Calu3 (cell line): ENCODE results near the gene FAN1. TPM values are rescaled to one million over a fixed set of nuclear protein-coding genes. Genes with fewer than 3 reads are reported as not detected.
"Not testable (repeated sequence)": the region's sequence is repeated elsewhere in the genome, so short reads cannot be mapped to it uniquely, and the experiment has no call there.

Source experiments
- BruUV-seq: library from RNA; stranded (reverse); fragments of 400-500 nt; replicated peaks from 2 replicates; lab custom pipeline; 2021; lab: Mats Ljungman, UMichigan
- CTCF ChIA-PET: fragments of 300-600 bp; sonication (Branson Sonifier 250); formaldehyde crosslinking; loops from one replicate; lab custom pipeline; 2022; ENCODE audit warnings: antibody characterized with exemption; lab: Charles Lee
- DNase-seq: peaks from one replicate; pipeline ENCODE4 v3.0.0; 2022
- H3K27ac Mint-ChIP-seq: one replicate; pipeline ENCODE4 v1.8.0; 2022; ENCODE audit warnings: mixed read lengths; ENCODE audit not compliant: unreplicated experiment
- H3K27me3 Mint-ChIP-seq: one replicate; pipeline ENCODE4 v1.8.0; 2022; ENCODE audit warnings: mixed read lengths; ENCODE audit not compliant: unreplicated experiment
- H3K36me3 Mint-ChIP-seq: one replicate; pipeline ENCODE4 v1.8.0; 2022; ENCODE audit warnings: mild to moderate bottlenecking, moderate library complexity, mixed read lengths; ENCODE audit not compliant: insufficient read depth, unreplicated experiment
- H3K4me1 Mint-ChIP-seq: one replicate; pipeline ENCODE4 v1.8.0; 2022; ENCODE audit warnings: mild to moderate bottlenecking, low read depth, mixed read lengths; ENCODE audit not compliant: unreplicated experiment
- H3K4me3 Mint-ChIP-seq: one replicate; pipeline ENCODE4 v1.8.0; 2022; ENCODE audit warnings: mild to moderate bottlenecking, low read depth, moderate library complexity, mixed read lengths; ENCODE audit not compliant: unreplicated experiment
- H3K9me3 Mint-ChIP-seq: one replicate; pipeline ENCODE4 v1.8.0; 2022; ENCODE audit warnings: low read depth, mixed read lengths; ENCODE audit not compliant: unreplicated experiment
- CTCF ChIP-seq: fragments of 200-600 bp; IDR thresholded peaks from one replicate; pipeline ENCODE4 v1.8.0; 2022; ENCODE audit warnings: antibody characterized with exemption; ENCODE audit not compliant: unreplicated experiment
- intact Hi-C: fragments of 100-400 bp; cut with micrococcal nuclease; formaldehyde crosslinking; loops from one replicate; pipeline ENCODE4 v1.10.0; 2022; ENCODE audit not compliant: unreplicated experiment
- total RNA-seq: library from RNA; stranded (reverse); gene quantifications from 2 replicates; pipeline ENCODE4 v1.2.3, GENCODE V29; 2022

FAN1 gene
- total RNA-seq, 1 experiment from 2014 or later: 6.3 TPM

- H3K36me3 Mint-ChIP-seq: no peaks in the 10 kb centered on the region
- H3K4me1 Mint-ChIP-seq: no peaks in the 10 kb centered on the region
- no peaks in the 10 kb centered on the region for H3K9me3 Mint-ChIP-seq
- CTCF ChIA-PET: no interaction called here
- BruUV-seq: no TSS peak
- DNase-seq: no peak
- H3K27ac Mint-ChIP-seq: no peak overlapping the region
- intact Hi-C loops: no loop called here
- H3K4me3 Mint-ChIP-seq: no peak overlapping the region
- H3K27me3 Mint-ChIP-seq: no peaks in the 10 kb centered on the region
- TF ChIP-seq CTCF: no peak
Observed at GRCh38 chr15:30872341-30872748, 31.4 kb upstream of the FAN1 start.

- no peak for TF ChIP-seq CTCF
- no TSS peak for BruUV-seq
- no peaks in the 10 kb centered on the region for H3K36me3 Mint-ChIP-seq
- no peaks in the 10 kb centered on the region for H3K9me3 Mint-ChIP-seq
- CTCF ChIA-PET: no interaction called here
- no peak overlapping the region for H3K4me3 Mint-ChIP-seq
- no peak for DNase-seq
- H3K4me1 Mint-ChIP-seq: no peaks in the 10 kb centered on the region
- no peaks in the 10 kb centered on the region for H3K27me3 Mint-ChIP-seq
- intact Hi-C loops: no loop called here
- no peak overlapping the region for H3K27ac Mint-ChIP-seq
Observed at GRCh38 chr15:30877070-30877469, 26.6 kb upstream of the FAN1 start.

- no peak for TF ChIP-seq CTCF
- CTCF ChIA-PET: no interaction called here
- Mint-ChIP-seq H3K4me1 (no peaks in the 10 kb centered on the region), H3K36me3 (no peaks in the 10 kb centered on the region), H3K27ac (no peak overlapping the region), H3K9me3 (no peaks in the 10 kb centered on the region), H3K4me3 (no peak overlapping the region), H3K27me3 (no peaks in the 10 kb centered on the region)
- no TSS peak for BruUV-seq
- intact Hi-C loops: no loop called here
- DNase-seq: no peak
Observed at GRCh38 chr15:30878515-30878914, 25.2 kb upstream of the FAN1 start.

- intact Hi-C loops: no loop called here
- no peaks in the 10 kb centered on the region for H3K9me3 Mint-ChIP-seq
- no peak overlapping the region for H3K27ac Mint-ChIP-seq
- no peak overlapping the region for H3K4me3 Mint-ChIP-seq
- DNase-seq: no peak
- BruUV-seq: no TSS peak
- CTCF ChIA-PET: no interaction called here
- H3K27me3 Mint-ChIP-seq: peaks cover 5% of the 10 kb centered on the region
- no peaks in the 10 kb centered on the region for H3K36me3 Mint-ChIP-seq
- TF ChIP-seq CTCF: no peak
- H3K4me1 Mint-ChIP-seq: no peaks in the 10 kb centered on the region
Observed at GRCh38 chr15:30882849-30883433, 20.8 kb upstream of the FAN1 start.

- CTCF ChIA-PET, BruUV-seq, intact Hi-C loops: not testable (repeated sequence)
Observed at GRCh38 chr15:30883666-30884065, 20.0 kb upstream of the FAN1 start.

More at GRCh38 chr15:30883666-30884065, 20.0 kb upstream of the FAN1 start:
- not testable (repeated sequence) for H3K4me3 Mint-ChIP-seq, H3K27ac Mint-ChIP-seq, H3K36me3 Mint-ChIP-seq, H3K9me3 Mint-ChIP-seq, H3K4me1 Mint-ChIP-seq, DNase-seq
- peaks cover 12% of the 10 kb centered on the region for H3K27me3 Mint-ChIP-seq
